ENCODE data around the gene NUAK1.

NUAK1 gene

DNA sequence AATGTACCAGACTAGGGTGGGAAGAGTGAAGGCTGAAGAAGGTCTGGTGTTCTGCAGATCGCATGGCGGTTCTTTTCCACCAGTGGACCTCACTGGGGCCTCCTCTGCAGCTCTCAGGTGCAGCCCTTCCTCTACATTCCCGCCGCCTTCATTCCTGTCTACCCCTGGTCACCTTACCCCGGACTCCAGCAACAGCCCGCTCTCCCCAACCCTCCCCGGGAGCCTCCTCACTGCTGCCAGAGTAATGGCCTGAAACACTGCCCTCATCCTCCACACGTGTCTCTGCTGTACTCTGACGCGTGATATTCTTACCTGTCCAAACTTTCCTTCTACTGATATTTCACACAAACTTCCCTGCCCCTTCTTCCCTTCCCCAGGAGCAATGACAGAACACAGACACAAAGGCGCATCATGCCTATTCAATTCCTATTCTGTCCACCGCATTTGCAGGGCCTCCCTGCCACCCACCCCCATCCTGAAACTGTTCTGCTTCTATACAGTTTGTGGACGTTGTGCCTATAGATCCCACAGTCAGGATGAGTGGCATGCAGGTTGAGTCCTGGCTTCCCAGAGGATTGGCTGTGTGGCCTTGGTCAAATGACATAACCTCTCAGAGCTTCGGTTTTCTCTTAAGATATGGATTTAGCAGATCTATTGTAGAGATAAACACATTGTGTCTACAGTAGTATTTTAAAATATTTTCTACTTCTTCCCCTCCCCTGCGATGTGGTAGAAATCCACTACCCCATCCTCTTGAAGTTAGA lies 1.7 kb upstream of the NUAK1 start:
- H3K79me2 ChIP-seq (ENCODE audit: insufficient read depth, low read depth): peaks cover 46% of the 10 kb centered on the region
- H3K9ac ChIP-seq: peak overlapping the region; percentile 97
- no peak overlapping the region for H3K4me3 ChIP-seq (IDR thresholded peaks at IDR 0.05; ENCODE audit: insufficient read depth, low read depth, low read length)
- 0 out of 2 replicates have a peak, but pooled peaks cover 5% of the 10 kb centered on the region for H4K20me1 ChIP-seq (ENCODE audit: insufficient read depth)
- TF ChIP-seq, protein P1, sequence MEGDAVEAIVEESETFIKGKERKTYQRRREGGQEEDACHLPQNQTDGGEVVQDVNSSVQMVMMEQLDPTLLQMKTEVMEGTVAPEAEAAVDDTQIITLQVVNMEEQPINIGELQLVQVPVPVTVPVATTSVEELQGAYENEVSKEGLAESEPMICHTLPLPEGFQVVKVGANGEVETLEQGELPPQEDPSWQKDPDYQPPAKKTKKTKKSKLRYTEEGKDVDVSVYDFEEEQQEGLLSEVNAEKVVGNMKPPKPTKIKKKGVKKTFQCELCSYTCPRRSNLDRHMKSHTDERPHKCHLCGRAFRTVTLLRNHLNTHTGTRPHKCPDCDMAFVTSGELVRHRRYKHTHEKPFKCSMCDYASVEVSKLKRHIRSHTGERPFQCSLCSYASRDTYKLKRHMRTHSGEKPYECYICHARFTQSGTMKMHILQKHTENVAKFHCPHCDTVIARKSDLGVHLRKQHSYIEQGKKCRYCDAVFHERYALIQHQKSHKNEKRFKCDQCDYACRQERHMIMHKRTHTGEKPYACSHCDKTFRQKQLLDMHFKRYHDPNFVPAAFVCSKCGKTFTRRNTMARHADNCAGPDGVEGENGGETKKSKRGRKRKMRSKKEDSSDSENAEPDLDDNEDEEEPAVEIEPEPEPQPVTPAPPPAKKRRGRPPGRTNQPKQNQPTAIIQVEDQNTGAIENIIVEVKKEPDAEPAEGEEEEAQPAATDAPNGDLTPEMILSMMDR (conservative IDR thresholded peaks at IDR 0.05; ENCODE audit: low read depth, low read length): no peak
- peak overlapping the region; percentile 82 for H3K4me2 ChIP-seq
- no peaks in the 10 kb centered on the region for H3K27me3 ChIP-seq (ENCODE audit: insufficient read depth, low read depth)
- H3K27ac ChIP-seq: peak overlapping the region; percentile 91
- peaks cover 68% of the 10 kb centered on the region for H3K4me1 ChIP-seq (ENCODE audit: low read depth, poor library complexity, severe bottlenecking)
- no peak overlapping the region for H2AFZ ChIP-seq (ENCODE audit: low read depth)
- H3K36me3 ChIP-seq (ENCODE audit: insufficient read depth): no peaks in the 10 kb centered on the region

DNA sequence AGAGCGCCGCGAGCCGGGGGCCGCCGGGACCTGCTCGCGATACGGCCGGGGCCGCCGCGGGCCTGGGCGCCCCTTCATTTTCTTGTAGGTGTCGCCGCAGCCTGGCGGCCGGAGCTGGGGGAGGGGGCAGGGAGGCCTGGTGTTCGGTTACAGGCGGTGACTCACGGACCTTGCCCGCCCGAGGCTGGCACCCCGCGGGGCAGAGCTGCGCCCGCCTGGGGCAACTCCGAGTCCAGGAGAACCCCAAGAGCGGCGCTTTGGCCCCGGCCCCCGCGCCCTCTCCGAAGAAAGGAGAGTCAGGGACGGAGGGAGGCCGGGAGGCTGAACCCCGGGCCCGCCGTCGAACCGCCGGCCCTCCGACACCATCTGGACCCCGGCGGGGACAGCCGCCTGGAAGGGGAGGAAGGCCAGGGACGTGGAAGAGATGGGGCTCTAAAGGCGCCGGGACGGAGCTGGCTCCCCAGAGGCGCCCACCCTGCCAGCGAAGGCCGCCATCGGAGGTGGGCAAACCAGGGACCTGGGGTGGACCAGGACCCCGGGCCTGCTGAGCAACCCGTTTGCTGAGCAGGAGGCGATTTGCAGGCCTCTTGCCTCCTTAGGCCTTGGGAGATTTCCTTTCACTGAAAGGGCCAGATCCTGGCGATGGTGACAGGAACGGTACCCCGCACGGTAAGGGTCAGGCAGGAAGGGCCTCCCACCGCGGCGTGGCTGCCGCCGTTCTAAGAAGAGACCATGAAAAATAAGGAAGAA lies 843 bp upstream of the NUAK1 start:
- no peak overlapping the region; the same call in 1 of the 2 replicates for H2AFZ ChIP-seq (ENCODE audit: low read depth)

DNA sequence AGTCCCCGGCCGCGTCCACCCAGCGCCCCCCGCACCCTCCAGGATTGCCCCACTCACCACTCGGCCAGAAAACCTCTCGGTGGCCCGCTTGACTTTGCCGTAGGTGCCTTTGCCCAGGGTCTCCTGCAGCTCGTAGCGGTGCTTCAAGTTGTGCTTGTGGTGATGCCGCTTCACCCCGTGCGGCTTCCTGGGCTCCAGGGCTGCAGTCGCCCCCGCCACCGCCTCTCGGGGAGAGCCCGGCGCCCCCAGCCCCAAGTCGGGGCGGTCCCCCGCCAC lies 459 bp downstream of the NUAK1 start:
- Histone ChIP-seq H3K27me3 (ENCODE audit: insufficient read depth, low read depth) (no peaks in the 10 kb centered on the region), H3K36me3 (ENCODE audit: insufficient read depth) (no peaks in the 10 kb centered on the region), H3K79me2 (ENCODE audit: insufficient read depth, low read depth) (peaks cover 67% of the 10 kb centered on the region), H3K4me1 (ENCODE audit: low read depth, poor library complexity, severe bottlenecking) (peaks cover 54% of the 10 kb centered on the region), H4K20me1 (ENCODE audit: insufficient read depth) (0 out of 2 replicates have a peak, but pooled peaks cover 5% of the 10 kb centered on the region), H3K4me2 (peak overlapping the region; percentile 91), H3K4me3 (IDR thresholded peaks at IDR 0.05; ENCODE audit: insufficient read depth, low read depth, low read length) (no peak overlapping the region), H2AFZ (ENCODE audit: low read depth) (peak overlapping the region; percentile 26; the same call in 1 of the 2 replicates), H3K9ac (peak overlapping the region; percentile 97; the same call in 1 of the 2 replicates), H3K27ac (peak overlapping the region; percentile 91; the same call in 1 of the 2 replicates)
- TF ChIP-seq, protein P1 (conservative IDR thresholded peaks at IDR 0.05; ENCODE audit: low read depth, low read length): no peak

More for the DNA sequence above, 843 bp upstream of the NUAK1 start:
- Histone ChIP-seq H3K27ac (peak overlapping the region; percentile 91), H3K36me3 (ENCODE audit: insufficient read depth) (no peaks in the 10 kb centered on the region), H4K20me1 (ENCODE audit: insufficient read depth) (0 out of 2 replicates have a peak, but pooled peaks cover 5% of the 10 kb centered on the region), H3K4me2 (peak overlapping the region; percentile 82), H3K4me1 (ENCODE audit: low read depth, poor library complexity, severe bottlenecking) (peaks cover 67% of the 10 kb centered on the region), H3K9ac (peak overlapping the region; percentile 97), H3K27me3 (ENCODE audit: insufficient read depth, low read depth) (no peaks in the 10 kb centered on the region), H3K79me2 (ENCODE audit: insufficient read depth, low read depth) (peaks cover 54% of the 10 kb centered on the region), H3K4me3 (IDR thresholded peaks at IDR 0.05; ENCODE audit: insufficient read depth, low read depth, low read length) (no peak overlapping the region)
- TF ChIP-seq, protein P1 (conservative IDR thresholded peaks at IDR 0.05; ENCODE audit: low read depth, low read length): no peak

DNA sequence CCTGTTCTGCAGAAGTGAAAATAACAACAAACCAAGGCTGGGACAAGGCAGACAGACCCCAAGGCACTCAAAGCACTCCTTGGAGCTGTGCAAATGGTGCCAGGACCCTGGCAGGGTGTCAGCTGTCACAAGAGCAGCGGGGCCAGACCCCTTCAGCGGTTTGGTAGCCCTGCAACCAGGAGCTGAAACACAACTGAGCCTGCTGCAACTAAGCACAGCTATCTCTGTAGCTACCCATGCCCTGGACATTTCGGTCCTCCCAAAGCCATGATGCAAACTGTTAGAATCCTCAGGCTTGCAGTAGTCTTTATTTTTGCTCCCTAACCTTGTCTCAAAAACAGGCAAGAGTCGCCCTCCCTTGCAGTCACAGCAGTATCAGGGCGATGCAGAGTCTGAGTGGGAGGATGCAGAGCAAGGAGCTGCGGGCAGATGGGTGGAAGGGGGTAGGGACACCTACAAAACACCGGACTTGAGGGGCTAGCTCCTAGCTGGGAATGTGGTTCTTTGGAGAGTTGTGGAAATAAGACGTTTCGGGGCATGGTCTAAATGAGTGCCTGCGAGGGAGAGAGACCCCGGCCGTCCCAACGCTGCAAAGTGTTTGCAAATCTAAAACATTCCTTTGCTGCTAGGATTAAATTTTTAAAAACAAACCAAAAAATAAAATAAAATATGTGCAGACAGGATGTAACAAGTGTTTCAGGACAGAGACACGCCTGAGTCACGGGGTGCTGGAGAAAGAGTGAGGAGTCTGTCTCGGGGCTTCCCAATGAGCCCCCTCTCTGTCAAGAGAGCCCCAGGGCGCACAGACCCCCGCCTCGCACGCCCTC lies 1.0 kb downstream of the NUAK1 start:
- TF ChIP-seq, protein P1 (conservative IDR thresholded peaks at IDR 0.05; ENCODE audit: low read depth, low read length): no peak
- peak overlapping the region; percentile 26; the same call in 1 of the 2 replicates for H2AFZ ChIP-seq (ENCODE audit: low read depth)
- H3K4me1 ChIP-seq (ENCODE audit: low read depth, poor library complexity, severe bottlenecking): peaks cover 48% of the 10 kb centered on the region
- no peak overlapping the region for H3K4me3 ChIP-seq (IDR thresholded peaks at IDR 0.05; ENCODE audit: insufficient read depth, low read depth, low read length)
- no peaks in the 10 kb centered on the region for H3K36me3 ChIP-seq (ENCODE audit: insufficient read depth)
- H3K9ac ChIP-seq: peak overlapping the region; percentile 97; the same call in 1 of the 2 replicates
- H3K27me3 ChIP-seq (ENCODE audit: insufficient read depth, low read depth): no peaks in the 10 kb centered on the region
- peak overlapping the region; percentile 91; the same call in 1 of the 2 replicates for H3K27ac ChIP-seq
- peaks cover 70% of the 10 kb centered on the region for H3K79me2 ChIP-seq (ENCODE audit: insufficient read depth, low read depth)
- peak overlapping the region; percentile 91 for H3K4me2 ChIP-seq
- 0 out of 2 replicates have a peak, but pooled peaks cover 5% of the 10 kb centered on the region for H4K20me1 ChIP-seq (ENCODE audit: insufficient read depth)

Measured in KMS-11 (cell line).